CD14-positive monocyte (primary cell): ENCODE data around the gene USP15. TPM values are rescaled to one million over a fixed set of nuclear protein-coding genes. Genes with fewer than 3 reads are reported as not detected.
A peak's percentile ranks its signal among the peaks of the same experiment; 100 is the strongest.
"Not testable (repeated sequence)": the region's sequence is repeated elsewhere in the genome, so short reads cannot be mapped to it uniquely, and the experiment has no call there.

Experiments used
- DNase-seq, 3 donors: peaks; one replicate each; pipeline ENCODE4 v3.0.0-alpha.2; 2011 to 2022
- H2AFZ ChIP-seq: 2 replicates; pipeline ENCODE4 v1.6.0; 2012; ENCODE audit warnings: mild to moderate bottlenecking, low read depth, low read length, inconsistent platforms; ENCODE audit not compliant: insufficient read depth, poor library complexity, severe bottlenecking
- H3K27ac ChIP-seq, 2 donors: 1 replicate in 1 of 2; 2 replicates in 1 of 2; pipeline ENCODE4 v1.5.1; 2012 to 2013; ENCODE audit warnings: low read length in 2 of 2, control low read depth in 1 of 2, inconsistent platforms in 1 of 2, low read depth in 1 of 2, mild to moderate bottlenecking in 1 of 2
- H3K27me3 ChIP-seq, 2 donors: one replicate each; pipeline versions ENCODE4 v1.6.0 to v1.6.1; 2011 to 2013; ENCODE audit warnings: low read length in 2 of 2; ENCODE audit not compliant: control insufficient read depth in 2 of 2, insufficient read depth in 2 of 2
- H3K36me3 ChIP-seq, 2 donors: replicated peaks in 1 of 2; 1 replicate in 1 of 2; 2 replicates in 1 of 2; pipeline versions ENCODE4 v1.5.1 to v1.6.1; 2012 to 2013; ENCODE audit warnings: low read length in 2 of 2, control low read depth in 1 of 2, inconsistent platforms in 1 of 2, mild to moderate bottlenecking in 1 of 2; ENCODE audit not compliant: insufficient read depth in 2 of 2, control insufficient read depth in 1 of 2
- H3K4me1 ChIP-seq, 2 donors: 1 replicate in 1 of 2; 2 replicates in 1 of 2; pipeline versions ENCODE4 v1.5.1 to v1.6.1; 2012 to 2013; ENCODE audit warnings: low read length in 2 of 2, control low read depth in 1 of 2, inconsistent platforms in 1 of 2, mild to moderate bottlenecking in 1 of 2, moderate library complexity in 1 of 2; ENCODE audit not compliant: insufficient read depth in 2 of 2, control insufficient read depth in 1 of 2
- H3K4me2 ChIP-seq: replicated peaks from 2 replicates; pipeline ENCODE3; 2012; ENCODE audit warnings: low read length, moderate library complexity, mild to moderate bottlenecking; ENCODE audit not compliant: poor library complexity, severe bottlenecking; ENCODE audit errors: extremely low read depth
- H3K4me3 ChIP-seq, 3 experiments: fragments of 200-600 bp in 1 of 3; sonication (generic) in 1 of 3; replicated peaks in 1 of 3; 1 replicate in 2 of 3; 2 replicates in 1 of 3; pipeline ENCODE4 v1.5.1; 2011 to 2013; ENCODE audit warnings: low read length in 3 of 3, mild to moderate bottlenecking in 3 of 3, control low read depth in 2 of 3, low read depth in 2 of 3, inconsistent platforms in 1 of 3, moderate library complexity in 1 of 3
- H3K79me2 ChIP-seq: 2 replicates; pipeline ENCODE4 v1.6.0; 2012; ENCODE audit warnings: mild to moderate bottlenecking, control low read depth, inconsistent platforms, low read length, moderate library complexity; ENCODE audit not compliant: insufficient read depth
- H3K9ac ChIP-seq: 2 replicates; pipeline ENCODE4 v1.6.0; 2017; ENCODE audit warnings: low read length, mild to moderate bottlenecking; ENCODE audit not compliant: insufficient read depth, poor library complexity, severe bottlenecking
- H3K9me3 ChIP-seq, 2 donors: replicated peaks in 1 of 2; 1 replicate in 1 of 2; 2 replicates in 1 of 2; pipeline versions ENCODE4 v1.5.1 to v1.6.1; 2012 to 2013; ENCODE audit warnings: low read length in 2 of 2, control low read depth in 1 of 2; ENCODE audit not compliant: control insufficient read depth in 1 of 2, insufficient read depth in 1 of 2
- H4K20me1 ChIP-seq: 2 replicates; pipeline ENCODE4 v1.6.0; 2012; ENCODE audit warnings: mild to moderate bottlenecking, low read length, control low read depth, moderate library complexity; ENCODE audit not compliant: insufficient read depth
- H3K27ac Mint-ChIP-seq, 7 donors: one replicate each; pipeline ENCODE4 v1.8.0; 2020; ENCODE audit warnings: mild to moderate bottlenecking in 7 of 7, mixed read lengths in 7 of 7, moderate library complexity in 6 of 7, inconsistent platforms in 2 of 7
- H3K27me3 Mint-ChIP-seq, 3 donors: one replicate each; pipeline ENCODE4 v1.8.0; 2021 to 2022; ENCODE audit warnings: low read depth in 3 of 3, mild to moderate bottlenecking in 3 of 3, mixed read lengths in 3 of 3, moderate library complexity in 3 of 3, inconsistent platforms in 1 of 3
- H3K36me3 Mint-ChIP-seq, 2 donors: one replicate each; pipeline ENCODE4 v1.8.0; 2020; ENCODE audit warnings: mixed read lengths in 2 of 2, inconsistent platforms in 1 of 2, mild to moderate bottlenecking in 1 of 2
- H3K4me1 Mint-ChIP-seq: one replicate; pipeline ENCODE4 v1.8.0; 2020; ENCODE audit warnings: mild to moderate bottlenecking, mixed read lengths
- H3K4me3 Mint-ChIP-seq, 2 donors: one replicate each; pipeline ENCODE4 v1.8.0; 2020; ENCODE audit warnings: mild to moderate bottlenecking in 2 of 2, mixed read lengths in 2 of 2, moderate library complexity in 1 of 2
- H3K9me3 Mint-ChIP-seq, 7 donors: one replicate each; pipeline ENCODE4 v1.8.0; 2020 to 2022; ENCODE audit warnings: mixed read lengths in 7 of 7, mild to moderate bottlenecking in 6 of 7, moderate library complexity in 6 of 7, inconsistent platforms in 2 of 7
- WGBS: methylation state at CpG from one replicate; pipeline ENCODE4 v1.1.5; 2013; ENCODE audit warnings: missing lambda C conversion rate; ENCODE audit not compliant: insufficient coverage; 5-methylcytosine and 5-hydroxymethylcytosine counted together
- intact Hi-C, 2 donors: fragments of 100-400 bp; cut with micrococcal nuclease; formaldehyde crosslinking; loops; one replicate each; pipeline versions ENCODE4 v1.15.0 to v1.15.1; 2023
- polyA plus RNA-seq, 3 donors: library from polyadenylated mRNA; depleted of rRNA in 1 of 3; unstranded in 2 of 3; stranded (reverse) in 1 of 3; fragments of 300-500 nt in 2 of 3; fragments of >200 nt in 1 of 3; fragmentation: Illumina TruSeq in 2 of 3; gene quantifications; 1 replicate in 2 of 3; 2 replicates in 1 of 3; pipeline ENCODE4 v1.2.3, GENCODE V29; 2012 to 2021

The USP15 gene
- polyA plus RNA-seq, 3 donors: 146 to 449 (median 180) TPM

DNA sequence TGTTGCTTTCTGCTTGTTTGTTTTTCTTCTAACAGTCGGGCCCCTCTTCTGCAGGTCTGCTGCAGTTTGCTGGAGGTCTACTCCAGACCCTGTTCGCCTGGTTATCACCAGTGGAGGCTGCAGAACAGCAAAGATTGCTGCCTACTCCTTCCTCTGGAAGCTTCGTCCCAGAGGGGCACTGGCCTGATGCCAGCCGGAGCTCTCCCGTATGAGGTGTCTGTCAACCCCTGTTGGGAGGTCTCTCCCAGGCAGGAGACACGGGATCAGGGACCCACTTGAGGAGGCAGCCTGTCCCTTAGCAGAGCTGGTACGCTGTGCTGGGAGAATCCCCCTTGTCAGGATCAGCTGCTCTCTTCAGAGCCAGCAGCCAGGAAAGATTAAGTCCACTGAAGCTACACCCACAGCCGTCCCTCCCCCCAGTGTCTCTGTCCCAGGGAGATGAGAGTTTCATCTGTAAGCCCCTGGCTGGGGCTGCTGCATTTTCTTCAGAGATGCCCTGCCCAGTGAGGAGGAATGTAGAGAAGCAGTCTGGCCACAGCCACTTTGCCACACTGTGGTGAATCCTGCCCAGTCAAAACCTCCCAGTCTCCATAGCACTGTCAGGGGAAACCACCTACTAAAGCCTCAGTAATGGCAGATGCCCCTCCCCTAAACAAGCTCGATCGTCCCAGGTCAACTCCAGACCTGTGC, 82.6 kb downstream of the USP15 start:
- 97% methylated on average over 9 of the region's 10 CpGs for WGBS
- H3K4me3 ChIP-seq, H3K27me3 ChIP-seq, H2AFZ ChIP-seq, DNase-seq, H3K9me3 Mint-ChIP-seq, intact Hi-C loops, H3K27me3 Mint-ChIP-seq, H3K9ac ChIP-seq, H3K4me3 Mint-ChIP-seq, H3K4me2 ChIP-seq, H3K9me3 ChIP-seq, H3K4me1 ChIP-seq: not testable (repeated sequence)
- Histone ChIP-seq H3K36me3 (peaks cover 23 to 71% of the 10 kb centered on the region in 2 donors), H3K27ac (peak overlapping the region in 1 of 2 donors; percentile 51), H4K20me1 (peaks cover 99% of the 10 kb centered on the region), H3K79me2 (peaks cover 96% of the 10 kb centered on the region)
- Mint-ChIP-seq H3K36me3 (peaks cover 63 to 80% of the 10 kb centered on the region in 2 donors), H3K4me1 (peaks cover 19% of the 10 kb centered on the region), H3K27ac (peak overlapping the region in 2 of 7 donors; percentile 31 to 33)

DNA sequence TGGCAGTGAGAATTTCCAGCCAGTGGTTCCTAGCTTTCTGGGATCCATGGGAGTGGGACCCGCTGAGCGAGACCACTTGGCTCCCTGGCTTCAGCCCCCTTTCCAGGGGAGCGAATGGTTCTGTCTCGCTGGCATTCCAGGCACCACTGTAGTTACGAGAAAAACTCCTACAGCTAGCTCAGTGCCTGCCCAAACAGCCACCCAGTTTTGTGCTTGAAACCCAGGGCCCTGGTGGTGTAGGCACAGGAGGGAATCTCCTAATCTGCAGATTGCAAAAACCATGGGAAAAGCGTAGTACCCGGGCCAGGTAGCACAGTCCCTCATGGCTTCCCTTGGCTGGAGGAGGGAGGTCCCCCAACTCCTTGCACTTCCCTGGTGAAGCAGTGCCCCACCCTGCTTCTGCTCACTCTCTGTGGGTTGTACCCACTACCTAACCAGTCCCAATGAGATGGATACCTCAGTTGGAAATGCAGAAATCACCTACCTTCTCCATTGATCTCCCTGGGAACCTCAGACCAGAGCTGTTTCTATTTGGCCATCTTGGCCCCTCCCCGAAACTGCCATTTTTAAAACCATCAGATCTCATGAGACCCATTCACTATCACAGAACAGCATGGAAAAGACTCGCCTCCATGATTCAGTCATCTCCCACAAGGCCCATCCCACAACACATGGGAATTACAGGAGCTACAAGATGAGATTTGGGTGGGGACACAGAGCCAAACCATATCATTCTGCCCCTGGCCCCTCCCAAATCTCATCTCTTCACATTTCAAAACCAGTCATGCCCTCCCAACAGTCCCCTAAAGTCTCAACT, 83.3 kb downstream of the USP15 start:
- H3K27me3 Mint-ChIP-seq, H3K4me3 Mint-ChIP-seq, H3K4me1 ChIP-seq, H3K4me2 ChIP-seq, DNase-seq, H3K9ac ChIP-seq, intact Hi-C loops, H3K27me3 ChIP-seq, H3K9me3 Mint-ChIP-seq, H3K4me3 ChIP-seq, H3K9me3 ChIP-seq, H2AFZ ChIP-seq: not testable (repeated sequence)
- 100% methylated on average over 4 of the region's 9 CpGs for WGBS
- Histone ChIP-seq H3K27ac (peak overlapping the region in 1 of 2 donors; percentile 51), H4K20me1 (peaks cover 99% of the 10 kb centered on the region), H3K36me3 (peaks cover 24 to 73% of the 10 kb centered on the region in 2 donors), H3K79me2 (peaks cover 94% of the 10 kb centered on the region)
- H3K27ac Mint-ChIP-seq: peak overlapping the region in 4 of 7 donors; percentile 3 to 56 (median 44)
- H3K36me3 Mint-ChIP-seq: peaks cover 57 to 73% of the 10 kb centered on the region in 2 donors
- peaks cover 17% of the 10 kb centered on the region for H3K4me1 Mint-ChIP-seq

GRCh38 chr12:62344731-62345556, 84.7 kb downstream of the USP15 start:
- H3K27me3 Mint-ChIP-seq, H3K4me1 ChIP-seq, H3K9me3 Mint-ChIP-seq, H3K27me3 ChIP-seq, H3K4me3 ChIP-seq, intact Hi-C loops, H2AFZ ChIP-seq, H3K4me2 ChIP-seq, H3K9me3 ChIP-seq, H3K9ac ChIP-seq, H3K4me3 Mint-ChIP-seq: not testable (repeated sequence)
- DNase-seq: peak in 1 of 3 donors; percentile 4
- Mint-ChIP-seq H3K4me1 (peaks cover 13% of the 10 kb centered on the region), H3K36me3 (peaks cover 59 to 73% of the 10 kb centered on the region in 2 donors), H3K27ac (peak overlapping the region in 5 of 7 donors; percentile 8 to 83 (median 53))
- peak overlapping the region in 1 of 2 donors; percentile 36 for H3K27ac ChIP-seq
- 85% methylated on average over 2 of the region's 4 CpGs for WGBS
- peaks cover 31 to 79% of the 10 kb centered on the region in 2 donors for H3K36me3 ChIP-seq
- peaks cover 99% of the 10 kb centered on the region for H4K20me1 ChIP-seq
- peaks cover 90% of the 10 kb centered on the region for H3K79me2 ChIP-seq
